GM12873 (cell line): Measurements from ENCODE around the gene KRTAP12-2.
"Not testable (repeated sequence)": the region's sequence is repeated elsewhere in the genome, so short reads cannot be mapped to it uniquely, and the experiment has no call there.

ENCODE experiments used
- CTCF ChIP-seq: IDR thresholded peaks from 2 replicates; pipeline ENCODE4 v1.5.1; 2012; ENCODE audit warnings: low read depth, mild to moderate bottlenecking, moderate library complexity, low read length, control low read depth; ENCODE audit not compliant: insufficient read depth; ENCODE audit errors: missing control alignments

The KRTAP12-2 gene

GRCh38 chr21:44701023-44701400 is 34.3 kb upstream of the KRTAP12-2 start:
- TF ChIP-seq CTCF = no peak

GRCh38 chr21:44700101-44701022 is 33.6 kb upstream of the KRTAP12-2 start:
- no peak for TF ChIP-seq CTCF

GRCh38 chr21:44699502-44700001 is 32.8 kb upstream of the KRTAP12-2 start:
- no peak for TF ChIP-seq CTCF

GRCh38 chr21:44697811-44698734 is 31.3 kb upstream of the KRTAP12-2 start:
- no peak for TF ChIP-seq CTCF

GRCh38 chr21:44697172-44697810 is 30.6 kb upstream of the KRTAP12-2 start, which contains the start of gene KRTAP10-12:
Gene KRTAP10-12, plus strand, starts transcription at chr21:44697172. Its CDS starts 30 bp downstream, at chr21:44697202.
- TF ChIP-seq CTCF = not testable (repeated sequence)

- no peak for TF ChIP-seq CTCF
Observed at GRCh38 chr21:44696572-44696971, 29.8 kb upstream of the KRTAP12-2 start.
